ENCODE data around the gene CRKL.

GRCh38 chr22:20967697-20968211, 50.5 kb downstream of the CRKL start:
- TF ChIP-seq CTCF (IDR thresholded peaks at IDR 0.05; ENCODE audit: low read depth, low read length) = no peak
- no peak for TF ChIP-seq EZH2phosphoT487 (IDR thresholded peaks at IDR 0.05; ENCODE audit: low read depth)
